H1 (cell line): ENCODE results near the gene FBLN5. TPM values are rescaled to one million over a fixed set of nuclear protein-coding genes. Genes with fewer than 3 reads are reported as not detected.

Experiments used
- EP300 ChIP-seq, 2 experiments: IDR thresholded peaks; 1 replicate in 1 of 2; 2 replicates in 1 of 2; pipeline ENCODE4 v1.6.1; 2011 to 2012; ENCODE audit warnings: low read depth in 2 of 2, low read length in 2 of 2, mild to moderate bottlenecking in 2 of 2, borderline replicate concordance in 1 of 2, inconsistent platforms in 1 of 2, moderate library complexity in 1 of 2
- polyA plus RNA-seq, 7 experiments: library from polyadenylated mRNA; depleted of rRNA in 3 of 7; stranded (reverse) in 5 of 7; unstranded in 2 of 7; fragments of >200 nt in 5 of 7; fragments of 200-250 nt in 2 of 7; gene quantifications; 1 replicate in 5 of 7; 2 replicates in 1 of 7; 4 replicates in 1 of 7; pipeline versions ENCODE4 v1.2.1 to v1.2.3, GENCODE V29; 2011 to 2013; ENCODE audit warnings: missing spikeins in 2 of 7, mixed read lengths in 2 of 7
- total RNA-seq: library from RNA; stranded (reverse); fragmentation: NEBNext Ultra II Directional; extraction: Animal tissue kit (Norgen Biotek cat#: 25700); gene quantifications from 2 replicates; pipeline ENCODE4 v1.2.1, GENCODE V29; 2021
- TF ChIP-seq, protein P1 (sequence below): fragments of 300-600 bp; sonication (generic); IDR thresholded peaks from 2 replicates; pipeline ENCODE4 v1.7.1; 2012; ENCODE audit warnings: low read length, moderate library complexity, mild to moderate bottlenecking, inconsistent platforms; ENCODE audit not compliant: insufficient replicate concordance

Gene FBLN5
- total and polyA plus RNA-seq, 2 of the 8 experiments (the other 6 are each of a cell fraction or from before 2014, with no cell fraction given), result 0.88 to 3.5 TPM

DNA sequence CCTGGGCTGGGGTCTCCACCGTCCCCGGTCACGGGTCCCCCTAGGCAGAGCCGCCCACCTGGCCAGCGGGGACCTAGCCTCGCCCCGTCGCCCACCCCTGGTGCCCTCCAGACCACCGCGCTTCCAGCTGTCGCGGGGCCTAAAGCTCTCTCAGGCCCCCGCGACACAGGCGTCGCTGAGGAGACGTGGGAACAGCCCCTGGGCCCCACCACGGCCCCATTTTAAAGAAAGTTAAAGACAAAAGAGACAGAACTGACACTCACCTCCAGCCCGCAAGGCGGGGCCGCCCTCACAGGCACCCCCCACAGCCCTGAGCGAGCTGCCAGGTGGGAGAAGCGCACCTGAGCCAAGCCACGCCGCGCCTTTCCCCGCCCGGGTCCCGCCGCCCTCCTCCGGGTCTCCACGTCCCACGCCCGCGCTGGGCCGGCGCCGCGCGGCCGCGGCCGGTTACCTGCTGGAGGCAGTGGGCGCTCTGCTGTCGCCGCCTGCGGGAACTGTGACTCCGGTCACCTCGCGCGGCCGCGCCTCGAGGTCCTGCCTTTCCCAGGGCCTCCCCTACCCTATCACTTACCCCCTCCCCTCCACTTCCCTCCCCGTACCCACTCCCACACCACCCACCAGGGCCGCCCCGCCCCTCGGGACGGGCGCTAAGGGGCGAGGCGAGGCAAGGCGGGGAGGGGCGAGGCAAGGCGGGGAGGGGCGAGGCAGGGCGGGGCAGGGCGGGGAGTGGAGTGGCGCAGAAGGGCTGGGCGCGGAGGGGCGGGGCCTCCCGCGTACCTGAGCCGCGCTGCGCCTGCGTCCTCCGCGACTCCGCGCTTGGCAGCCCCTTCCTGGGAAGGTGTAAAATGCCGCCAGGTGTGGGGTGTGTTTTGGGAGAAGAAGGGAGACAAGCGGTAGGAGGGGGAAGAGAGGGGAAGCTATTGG lies 111.3 kb downstream of the FBLN5 start (continued):
- TF ChIP-seq, protein P1, sequence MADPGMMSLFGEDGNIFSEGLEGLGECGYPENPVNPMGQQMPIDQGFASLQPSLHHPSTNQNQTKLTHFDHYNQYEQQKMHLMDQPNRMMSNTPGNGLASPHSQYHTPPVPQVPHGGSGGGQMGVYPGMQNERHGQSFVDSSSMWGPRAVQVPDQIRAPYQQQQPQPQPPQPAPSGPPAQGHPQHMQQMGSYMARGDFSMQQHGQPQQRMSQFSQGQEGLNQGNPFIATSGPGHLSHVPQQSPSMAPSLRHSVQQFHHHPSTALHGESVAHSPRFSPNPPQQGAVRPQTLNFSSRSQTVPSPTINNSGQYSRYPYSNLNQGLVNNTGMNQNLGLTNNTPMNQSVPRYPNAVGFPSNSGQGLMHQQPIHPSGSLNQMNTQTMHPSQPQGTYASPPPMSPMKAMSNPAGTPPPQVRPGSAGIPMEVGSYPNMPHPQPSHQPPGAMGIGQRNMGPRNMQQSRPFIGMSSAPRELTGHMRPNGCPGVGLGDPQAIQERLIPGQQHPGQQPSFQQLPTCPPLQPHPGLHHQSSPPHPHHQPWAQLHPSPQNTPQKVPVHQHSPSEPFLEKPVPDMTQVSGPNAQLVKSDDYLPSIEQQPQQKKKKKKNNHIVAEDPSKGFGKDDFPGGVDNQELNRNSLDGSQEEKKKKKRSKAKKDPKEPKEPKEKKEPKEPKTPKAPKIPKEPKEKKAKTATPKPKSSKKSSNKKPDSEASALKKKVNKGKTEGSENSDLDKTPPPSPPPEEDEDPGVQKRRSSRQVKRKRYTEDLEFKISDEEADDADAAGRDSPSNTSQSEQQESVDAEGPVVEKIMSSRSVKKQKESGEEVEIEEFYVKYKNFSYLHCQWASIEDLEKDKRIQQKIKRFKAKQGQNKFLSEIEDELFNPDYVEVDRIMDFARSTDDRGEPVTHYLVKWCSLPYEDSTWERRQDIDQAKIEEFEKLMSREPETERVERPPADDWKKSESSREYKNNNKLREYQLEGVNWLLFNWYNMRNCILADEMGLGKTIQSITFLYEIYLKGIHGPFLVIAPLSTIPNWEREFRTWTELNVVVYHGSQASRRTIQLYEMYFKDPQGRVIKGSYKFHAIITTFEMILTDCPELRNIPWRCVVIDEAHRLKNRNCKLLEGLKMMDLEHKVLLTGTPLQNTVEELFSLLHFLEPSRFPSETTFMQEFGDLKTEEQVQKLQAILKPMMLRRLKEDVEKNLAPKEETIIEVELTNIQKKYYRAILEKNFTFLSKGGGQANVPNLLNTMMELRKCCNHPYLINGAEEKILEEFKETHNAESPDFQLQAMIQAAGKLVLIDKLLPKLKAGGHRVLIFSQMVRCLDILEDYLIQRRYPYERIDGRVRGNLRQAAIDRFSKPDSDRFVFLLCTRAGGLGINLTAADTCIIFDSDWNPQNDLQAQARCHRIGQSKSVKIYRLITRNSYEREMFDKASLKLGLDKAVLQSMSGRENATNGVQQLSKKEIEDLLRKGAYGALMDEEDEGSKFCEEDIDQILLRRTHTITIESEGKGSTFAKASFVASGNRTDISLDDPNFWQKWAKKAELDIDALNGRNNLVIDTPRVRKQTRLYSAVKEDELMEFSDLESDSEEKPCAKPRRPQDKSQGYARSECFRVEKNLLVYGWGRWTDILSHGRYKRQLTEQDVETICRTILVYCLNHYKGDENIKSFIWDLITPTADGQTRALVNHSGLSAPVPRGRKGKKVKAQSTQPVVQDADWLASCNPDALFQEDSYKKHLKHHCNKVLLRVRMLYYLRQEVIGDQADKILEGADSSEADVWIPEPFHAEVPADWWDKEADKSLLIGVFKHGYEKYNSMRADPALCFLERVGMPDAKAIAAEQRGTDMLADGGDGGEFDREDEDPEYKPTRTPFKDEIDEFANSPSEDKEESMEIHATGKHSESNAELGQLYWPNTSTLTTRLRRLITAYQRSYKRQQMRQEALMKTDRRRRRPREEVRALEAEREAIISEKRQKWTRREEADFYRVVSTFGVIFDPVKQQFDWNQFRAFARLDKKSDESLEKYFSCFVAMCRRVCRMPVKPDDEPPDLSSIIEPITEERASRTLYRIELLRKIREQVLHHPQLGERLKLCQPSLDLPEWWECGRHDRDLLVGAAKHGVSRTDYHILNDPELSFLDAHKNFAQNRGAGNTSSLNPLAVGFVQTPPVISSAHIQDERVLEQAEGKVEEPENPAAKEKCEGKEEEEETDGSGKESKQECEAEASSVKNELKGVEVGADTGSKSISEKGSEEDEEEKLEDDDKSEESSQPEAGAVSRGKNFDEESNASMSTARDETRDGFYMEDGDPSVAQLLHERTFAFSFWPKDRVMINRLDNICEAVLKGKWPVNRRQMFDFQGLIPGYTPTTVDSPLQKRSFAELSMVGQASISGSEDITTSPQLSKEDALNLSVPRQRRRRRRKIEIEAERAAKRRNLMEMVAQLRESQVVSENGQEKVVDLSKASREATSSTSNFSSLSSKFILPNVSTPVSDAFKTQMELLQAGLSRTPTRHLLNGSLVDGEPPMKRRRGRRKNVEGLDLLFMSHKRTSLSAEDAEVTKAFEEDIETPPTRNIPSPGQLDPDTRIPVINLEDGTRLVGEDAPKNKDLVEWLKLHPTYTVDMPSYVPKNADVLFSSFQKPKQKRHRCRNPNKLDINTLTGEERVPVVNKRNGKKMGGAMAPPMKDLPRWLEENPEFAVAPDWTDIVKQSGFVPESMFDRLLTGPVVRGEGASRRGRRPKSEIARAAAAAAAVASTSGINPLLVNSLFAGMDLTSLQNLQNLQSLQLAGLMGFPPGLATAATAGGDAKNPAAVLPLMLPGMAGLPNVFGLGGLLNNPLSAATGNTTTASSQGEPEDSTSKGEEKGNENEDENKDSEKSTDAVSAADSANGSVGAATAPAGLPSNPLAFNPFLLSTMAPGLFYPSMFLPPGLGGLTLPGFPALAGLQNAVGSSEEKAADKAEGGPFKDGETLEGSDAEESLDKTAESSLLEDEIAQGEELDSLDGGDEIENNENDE, result no peak
- TF ChIP-seq EP300 (IDR thresholded peaks at IDR 0.05; ENCODE audit: borderline replicate concordance in 1 of 2, low read depth in 2 of 2, low read length in 2 of 2), result no peak
